Thyroid gland (tissue), 4 donors: Measurements from ENCODE around the gene TOPBP1. TPM values are rescaled to one million over a fixed set of nuclear protein-coding genes. Genes with fewer than 3 reads are reported as not detected.

Source experiments
- DNase-seq, 2 donors: peaks; one replicate each; pipeline ENCODE4 v3.0.0-alpha.2; 2019
- H3K27ac ChIP-seq, 3 donors: fragments of 200-600 bp; sonication (generic); 1 replicate in 2 of 3; 2 replicates in 1 of 3; pipeline ENCODE4 v1.5.1; 2016 to 2019; ENCODE audit warnings: mild to moderate bottlenecking in 1 of 3, moderate library complexity in 1 of 3
- H3K27me3 ChIP-seq: fragments of 200-600 bp; sonication (generic); one replicate; pipeline ENCODE4 v1.5.1; 2019
- H3K36me3 ChIP-seq, 2 donors: fragments of 200-600 bp; sonication (generic); one replicate each; pipeline ENCODE4 v1.5.1; 2016 to 2019
- H3K4me1 ChIP-seq, 2 donors: fragments of 200-600 bp; sonication (generic); one replicate each; pipeline ENCODE4 v1.5.1; 2017 to 2019
- H3K4me3 ChIP-seq, 3 donors: fragments of 200-600 bp; sonication (generic); replicated peaks in 1 of 3; 1 replicate in 2 of 3; 2 replicates in 1 of 3; pipeline ENCODE4 v1.5.1; 2016; ENCODE audit warnings: mild to moderate bottlenecking in 1 of 3
- H3K9me3 ChIP-seq: fragments of 200-600 bp; sonication (generic); one replicate; pipeline ENCODE4 v1.5.1; 2017
- CTCF ChIP-seq, 6 experiments: fragments of 200-600 bp in 3 of 6; fragments of 450-650 bp in 3 of 6; sonication (generic) in 3 of 6; IDR thresholded peaks; one replicate each; pipeline ENCODE4 v1.5.1; 2016 to 2019; ENCODE audit warnings: antibody characterized with exemption in 6 of 6, mild to moderate bottlenecking in 2 of 6, inconsistent platforms in 1 of 6, moderate library complexity in 1 of 6
- POLR2A ChIP-seq, 2 donors: fragments of 450-650 bp; IDR thresholded peaks; one replicate each; pipeline ENCODE4 v1.6.1; 2017; ENCODE audit warnings: antibody characterized with exemption in 2 of 2, mild to moderate bottlenecking in 2 of 2, moderate library complexity in 1 of 2
- WGBS, 2 donors: methylation state at CpG; one replicate each; pipeline ENCODE4 v1.1.5; 2017; 5-methylcytosine and 5-hydroxymethylcytosine counted together
- intact Hi-C: fragments of 100-400 bp; cut with DNase I; formaldehyde crosslinking; loops from one replicate; pipeline ENCODE4 v1.15.1; 2023
- total RNA-seq, 4 donors: library from RNA; depleted of rRNA; stranded (reverse); fragments of >200 nt; gene quantifications; one replicate each; pipeline ENCODE4 v1.2.3, GENCODE V29; 2016

The TOPBP1 gene
- total RNA-seq, 4 donors from 2014 or later: 25.5 to 46.7 (median 29.4) TPM

- H3K9me3 ChIP-seq: no peaks in the 10 kb centered on the region
- no peaks in the 10 kb centered on the region for H3K4me1 ChIP-seq
- H3K27ac ChIP-seq: no peak overlapping the region
- intact Hi-C loops: no loop called here
- TF ChIP-seq CTCF (IDR thresholded peaks at IDR 0.05) (no peak), POLR2A (IDR thresholded peaks at IDR 0.05) (no peak)
- no peaks in the 10 kb centered on the region for H3K36me3 ChIP-seq
- 88 to 91% methylated on average over 2 of the region's 2 CpGs for WGBS, 2 donors
- DNase-seq: no peak
- no peak overlapping the region for H3K4me3 ChIP-seq
- no peaks in the 10 kb centered on the region for H3K27me3 ChIP-seq
Observed at GRCh38 chr3:133599280-133599679, 62.5 kb downstream of the TOPBP1 start.

GRCh38 chr3:133598405-133598804 is 63.3 kb downstream of the TOPBP1 start:
- Histone ChIP-seq H3K36me3 (no peaks in the 10 kb centered on the region), H3K9me3 (no peaks in the 10 kb centered on the region), H3K4me3 (no peak overlapping the region), H3K27me3 (no peaks in the 10 kb centered on the region), H3K4me1 (no peaks in the 10 kb centered on the region), H3K27ac (no peak overlapping the region)
- no peak for DNase-seq
- intact Hi-C loops: no loop called here
- TF ChIP-seq CTCF (IDR thresholded peaks at IDR 0.05) (no peak), POLR2A (IDR thresholded peaks at IDR 0.05) (no peak)
- 97% methylated on average over 3 of the region's 3 CpGs for WGBS, 2 donors

GRCh38 chr3:133595341-133595740 is 66.4 kb downstream of the TOPBP1 start:
- Histone ChIP-seq H3K4me3 (no peak overlapping the region), H3K9me3 (no peaks in the 10 kb centered on the region), H3K4me1 (peaks cover 3 to 9% of the 10 kb centered on the region in 2 donors), H3K36me3 (no peaks in the 10 kb centered on the region), H3K27me3 (no peaks in the 10 kb centered on the region), H3K27ac (no peak overlapping the region)
- DNase-seq: no peak
- WGBS, 2 donors: 89 to 91% methylated on average over 1 of the region's 1 CpG
- no peak for TF ChIP-seq POLR2A (IDR thresholded peaks at IDR 0.05)
- TF ChIP-seq CTCF (IDR thresholded peaks at IDR 0.05): no peak
- intact Hi-C loops: no loop called here

GRCh38 chr3:133593243-133593642 is 68.5 kb downstream of the TOPBP1 start:
- no peak overlapping the region for H3K4me3 ChIP-seq
- 90 to 91% methylated on average over 2 of the region's 2 CpGs for WGBS, 2 donors
- no peak overlapping the region for H3K27ac ChIP-seq
- no peaks in the 10 kb centered on the region for H3K9me3 ChIP-seq
- no peak for DNase-seq
- TF ChIP-seq CTCF (IDR thresholded peaks at IDR 0.05) (no peak), POLR2A (IDR thresholded peaks at IDR 0.05) (no peak)
- H3K27me3 ChIP-seq: no peaks in the 10 kb centered on the region
- peaks cover 3 to 9% of the 10 kb centered on the region in 2 donors for H3K4me1 ChIP-seq
- peaks cover 13 to 16% of the 10 kb centered on the region in 2 donors for H3K36me3 ChIP-seq
- intact Hi-C loops: no loop called here

- no peak for DNase-seq
- Histone ChIP-seq H3K27ac (no peak overlapping the region), H3K36me3 (peaks cover 17 to 20% of the 10 kb centered on the region in 2 donors), H3K9me3 (no peaks in the 10 kb centered on the region), H3K4me1 (peaks cover 3 to 9% of the 10 kb centered on the region in 2 donors), H3K27me3 (no peaks in the 10 kb centered on the region), H3K4me3 (no peak overlapping the region)
- TF ChIP-seq POLR2A (IDR thresholded peaks at IDR 0.05): no peak
- no peak for TF ChIP-seq CTCF (IDR thresholded peaks at IDR 0.05)
- WGBS, 2 donors: 92 to 98% methylated on average over 5 of the region's 5 CpGs
- intact Hi-C loops: no loop called here
Observed at GRCh38 chr3:133592843-133593242, 68.9 kb downstream of the TOPBP1 start.
